Stimulated activated memory B cell treated with anti-CD40 and anti-IgM and Interleukin-4, amounts not matched to agents 10 μg/mL and 1 μg/mL and 100 μg/mL, for 72 hours (primary cell): ENCODE data around the gene ZMYND11.
"Not testable (repeated sequence)": the region's sequence is repeated elsewhere in the genome, so short reads cannot be mapped to it uniquely, and the experiment has no call there.

Experiments used
- ATAC-seq: fragments of 150-1000 bp; cut with Tn5 transposase; 2 replicates; pipeline ENCODE4 v1.10.0; 2021
- H3K27ac Mint-ChIP-seq: one replicate; pipeline ENCODE4 v1.8.0; 2022; ENCODE audit warnings: mild to moderate bottlenecking, mixed read lengths
- H3K27me3 Mint-ChIP-seq: one replicate; pipeline ENCODE4 v1.8.0; 2022; ENCODE audit warnings: mixed read lengths
- H3K36me3 Mint-ChIP-seq: one replicate; pipeline ENCODE4 v1.8.0; 2022; ENCODE audit warnings: mixed read lengths
- H3K4me1 Mint-ChIP-seq: one replicate; pipeline ENCODE4 v1.8.0; 2022; ENCODE audit warnings: mixed read lengths
- H3K4me3 Mint-ChIP-seq: one replicate; pipeline ENCODE4 v1.8.0; 2022; ENCODE audit warnings: mild to moderate bottlenecking, moderate library complexity, mixed read lengths
- H3K9me3 Mint-ChIP-seq: one replicate; pipeline ENCODE4 v1.8.0; 2022; ENCODE audit warnings: mixed read lengths

ZMYND11 gene

DNA sequence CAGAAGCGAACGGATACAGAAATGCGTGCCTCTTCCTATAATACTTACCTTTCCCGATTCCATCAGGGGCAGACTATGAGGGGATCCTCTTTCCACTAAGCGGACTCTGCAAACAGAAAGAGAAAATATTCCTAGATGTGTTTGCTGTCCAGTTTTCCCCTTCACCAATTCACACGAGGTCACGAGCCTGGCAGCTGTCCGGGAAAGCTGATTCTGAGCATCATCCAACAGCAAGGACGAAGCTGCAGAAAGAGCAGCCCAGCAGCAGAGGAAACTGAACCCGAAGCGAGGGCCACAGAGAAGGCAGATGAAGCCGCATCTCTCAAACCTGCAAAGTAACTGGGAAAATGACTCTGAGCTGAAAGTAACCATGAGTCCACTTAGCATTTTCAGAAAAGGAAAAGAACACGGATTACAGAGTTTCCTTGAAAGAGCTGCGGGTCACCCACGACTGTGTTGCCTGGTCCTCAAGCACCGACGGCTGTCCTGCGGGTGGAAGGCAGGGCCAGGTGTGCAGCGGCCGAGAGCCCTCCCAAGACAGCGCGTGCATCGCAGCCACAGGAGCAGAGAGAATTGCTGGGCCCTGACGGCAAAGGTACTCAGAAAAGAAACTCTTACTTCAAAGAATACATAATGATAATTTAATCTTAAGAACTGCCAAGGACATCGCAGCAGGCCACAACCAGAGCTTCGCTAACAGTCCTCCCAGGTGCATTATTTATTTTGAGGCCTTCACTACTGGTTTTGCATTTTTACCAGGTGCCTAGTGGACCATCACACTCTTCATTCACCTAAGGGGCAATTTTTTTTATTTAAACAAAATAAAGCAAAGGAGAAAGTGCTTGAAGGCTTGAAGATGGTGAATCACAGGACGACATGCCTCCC lies 153.3 kb downstream of the ZMYND11 start:
- Mint-ChIP-seq H3K9me3 (no peaks in the 10 kb centered on the region), H3K4me1 (peaks cover 31% of the 10 kb centered on the region), H3K27ac (no peak overlapping the region), H3K27me3 (peaks cover 13% of the 10 kb centered on the region), H3K36me3 (no peaks in the 10 kb centered on the region), H3K4me3 (no peak overlapping the region)
- ATAC-seq = no peak

DNA sequence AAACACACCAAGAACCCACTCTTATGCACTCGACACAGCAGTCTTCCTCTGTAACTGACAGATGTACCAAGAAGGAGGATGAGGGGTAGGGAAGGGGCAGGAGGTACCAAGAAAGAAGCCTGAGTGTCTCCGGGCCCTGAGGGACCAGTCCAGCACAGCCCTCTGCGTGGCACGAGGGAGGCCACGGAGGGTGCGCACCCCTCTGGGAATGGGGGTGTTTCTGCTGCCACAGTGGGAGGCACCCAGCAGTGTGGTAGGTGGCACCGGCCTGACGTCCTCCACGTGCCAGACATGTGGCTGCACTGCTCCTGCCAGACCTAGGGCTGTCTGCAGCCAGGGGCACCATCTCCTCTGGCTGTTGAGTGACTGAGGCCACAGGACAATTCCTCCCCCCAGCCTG lies 154.3 kb downstream of the ZMYND11 start:
- no peak for ATAC-seq
- H3K4me3 Mint-ChIP-seq = no peak overlapping the region
- H3K9me3 Mint-ChIP-seq = no peaks in the 10 kb centered on the region
- H3K27me3 Mint-ChIP-seq = peaks cover 13% of the 10 kb centered on the region
- no peaks in the 10 kb centered on the region for H3K36me3 Mint-ChIP-seq
- H3K27ac Mint-ChIP-seq = no peak overlapping the region
- H3K4me1 Mint-ChIP-seq = peaks cover 29% of the 10 kb centered on the region

GRCh38 chr10:290026-290725 lies 154.9 kb downstream of the ZMYND11 start:
- Mint-ChIP-seq H3K4me1 (peaks cover 24% of the 10 kb centered on the region), H3K36me3 (no peaks in the 10 kb centered on the region), H3K9me3 (no peaks in the 10 kb centered on the region), H3K4me3 (no peak overlapping the region), H3K27me3 (peaks cover 13% of the 10 kb centered on the region), H3K27ac (no peak overlapping the region)
- ATAC-seq = no peak

GRCh38 chr10:293636-294035 lies 158.4 kb downstream of the ZMYND11 start:
- Mint-ChIP-seq H3K36me3 (no peaks in the 10 kb centered on the region), H3K9me3 (peaks cover 3% of the 10 kb centered on the region), H3K27me3 (peaks cover 13% of the 10 kb centered on the region), H3K4me3 (no peak overlapping the region), H3K27ac (no peak overlapping the region), H3K4me1 (peaks cover 22% of the 10 kb centered on the region)
- ATAC-seq = no peak

GRCh38 chr10:297567-297966 lies 162.3 kb downstream of the ZMYND11 start:
- no peak overlapping the region for H3K4me3 Mint-ChIP-seq
- no peaks in the 10 kb centered on the region for H3K27me3 Mint-ChIP-seq
- H3K36me3 Mint-ChIP-seq = peaks cover 5% of the 10 kb centered on the region
- no peak overlapping the region for H3K27ac Mint-ChIP-seq
- peaks cover 5% of the 10 kb centered on the region for H3K9me3 Mint-ChIP-seq
- ATAC-seq = no peak
- H3K4me1 Mint-ChIP-seq = peaks cover 29% of the 10 kb centered on the region

DNA sequence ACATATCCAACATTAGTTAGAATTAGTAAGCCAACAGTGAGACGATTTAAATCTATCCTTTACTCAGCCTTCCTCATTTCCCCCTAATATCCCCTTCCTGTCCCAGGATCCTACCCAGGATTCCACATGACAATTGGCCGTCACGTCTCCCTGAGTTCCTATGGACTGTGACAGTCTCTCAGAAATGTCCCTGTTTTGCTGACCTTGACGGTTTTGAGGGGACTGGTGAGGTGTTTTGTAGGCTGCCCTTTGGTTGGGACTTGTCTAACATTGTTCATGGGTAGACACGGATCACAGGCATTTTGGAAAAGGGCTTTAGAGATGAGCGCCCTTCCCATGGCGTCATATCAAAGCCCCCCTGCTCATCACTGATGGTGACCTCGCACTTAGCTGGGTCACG lies 162.8 kb downstream of the ZMYND11 start:
- Mint-ChIP-seq H3K36me3 (peaks cover 5% of the 10 kb centered on the region), H3K4me1 (peaks cover 25% of the 10 kb centered on the region), H3K27me3 (no peaks in the 10 kb centered on the region), H3K9me3 (peaks cover 5% of the 10 kb centered on the region), H3K27ac (no peak overlapping the region), H3K4me3 (no peak overlapping the region)
- no peak for ATAC-seq

- Mint-ChIP-seq H3K27ac (peak overlapping the region; percentile 88), H3K4me3 (peak overlapping the region; percentile 75)
Measured at GRCh38 chr10:299512-299911, 164.3 kb downstream of the ZMYND11 start.

GRCh38 chr10:299969-300368 lies 164.7 kb downstream of the ZMYND11 start:
- ATAC-seq = peak; percentile 87
- peaks cover 5% of the 10 kb centered on the region for H3K9me3 Mint-ChIP-seq
- H3K4me3 Mint-ChIP-seq = peak overlapping the region; percentile 75
- peaks cover 5% of the 10 kb centered on the region for H3K36me3 Mint-ChIP-seq
- H3K4me1 Mint-ChIP-seq = peaks cover 17% of the 10 kb centered on the region
- H3K27me3 Mint-ChIP-seq = no peaks in the 10 kb centered on the region
- H3K27ac Mint-ChIP-seq = peak overlapping the region; percentile 88

More at GRCh38 chr10:299512-299911, 164.3 kb downstream of the ZMYND11 start:
- Mint-ChIP-seq H3K36me3 (peaks cover 5% of the 10 kb centered on the region), H3K9me3 (peaks cover 5% of the 10 kb centered on the region), H3K4me1 (peaks cover 14% of the 10 kb centered on the region), H3K27me3 (no peaks in the 10 kb centered on the region)
- ATAC-seq = no peak

DNA sequence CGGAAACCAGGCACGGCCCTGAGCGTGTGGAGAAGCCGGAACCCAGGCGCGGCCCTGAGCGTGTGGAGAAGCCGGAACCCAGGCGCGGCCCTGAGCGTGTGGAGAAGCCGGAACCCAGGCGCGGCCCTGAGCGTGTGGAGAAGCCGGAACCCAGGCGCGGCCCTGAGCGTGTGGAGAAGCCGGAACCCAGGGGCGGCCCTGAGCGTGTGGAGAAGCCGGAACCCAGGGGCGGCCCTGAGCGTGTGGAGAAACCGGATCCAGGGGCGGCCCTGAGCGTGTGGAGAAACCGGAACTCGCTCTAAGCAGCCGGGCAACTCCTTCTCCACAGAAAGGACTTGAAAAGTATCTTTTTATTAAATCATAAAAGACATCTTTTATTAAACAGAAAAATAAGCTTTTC lies 165.3 kb downstream of the ZMYND11 start:
- H3K27me3 Mint-ChIP-seq, H3K36me3 Mint-ChIP-seq, ATAC-seq, H3K9me3 Mint-ChIP-seq, H3K4me3 Mint-ChIP-seq: not testable (repeated sequence)
- peaks cover 23% of the 10 kb centered on the region for H3K4me1 Mint-ChIP-seq
- peak overlapping the region; percentile 88 for H3K27ac Mint-ChIP-seq

GRCh38 chr10:301536-301935 lies 166.3 kb downstream of the ZMYND11 start:
- Mint-ChIP-seq H3K27ac (peak overlapping the region; percentile 69), H3K27me3 (no peaks in the 10 kb centered on the region), H3K9me3 (peaks cover 5% of the 10 kb centered on the region), H3K4me1 (peaks cover 33% of the 10 kb centered on the region), H3K4me3 (no peak overlapping the region), H3K36me3 (peaks cover 5% of the 10 kb centered on the region)
- no peak for ATAC-seq
